HepG2 (cell line): ENCODE measurements around the gene GDE1. TPM values are rescaled to one million over a fixed set of nuclear protein-coding genes. Genes with fewer than 3 reads are reported as not detected.

Experiments used
- ATAC-seq: fragments of 200-7000 bp; cut with Tn5 transposase; 3 replicates; pipeline ENCODE4 v1.9.1; 2020; ENCODE audit warnings: mild to moderate bottlenecking, moderate library complexity
- BruUV-seq: library from RNA; stranded (reverse); fragments of 400-500 nt; replicated peaks from 2 replicates; lab custom pipeline; 2021; lab: Mats Ljungman, UMichigan
- CTCF ChIA-PET: fragments of 300-600 bp; formaldehyde crosslinking; extraction: SDS; loops from one replicate; lab custom pipeline; 2021; ENCODE audit warnings: low total read pairs, inconsistent platforms, low intra/inter-chr PET ratio; lab: Yijun Ruan, JAX
- POLR2A ChIA-PET: fragments of 350-600 bp; sonication (Branson Sonifier 250); formaldehyde crosslinking; loops from one replicate; lab custom pipeline; 2020; ENCODE audit warnings: antibody characterized with exemption, inconsistent platforms; lab: Yijun Ruan, JAX
- DNase-seq: peaks from one replicate; pipeline ENCODE4 v3.0.0-alpha.2; 2015; ENCODE audit warnings: low spot score
- FAIRE-seq: peaks from 3 replicates; lab custom pipeline; 2011; peaks lifted over from hg19 to GRCh38; lab: Jason Lieb, UNC
- H2AFZ ChIP-seq: one replicate; pipeline ENCODE4 v1.6.1; 2011; ENCODE audit warnings: low read length, inconsistent platforms
- H3K27ac ChIP-seq: fragments of 300-600 bp; 3 replicates; pipeline ENCODE4 v1.8.0; 2011; ENCODE audit warnings: mixed run types, mild to moderate bottlenecking, mixed read lengths, low read length, inconsistent platforms; ENCODE audit not compliant: insufficient read depth; ENCODE audit errors: extremely low read length
- H3K27me3 ChIP-seq, 2 experiments: fragments of 200-600 bp in 1 of 2; 2 replicates in 1 of 2; 3 replicates in 1 of 2; pipeline versions ENCODE4 v1.6.0 to v1.8.0; 2011; ENCODE audit warnings: low read length in 2 of 2, mild to moderate bottlenecking in 2 of 2, moderate library complexity in 2 of 2, inconsistent platforms in 1 of 2; ENCODE audit not compliant: insufficient read depth in 2 of 2, control insufficient read depth in 1 of 2
- H3K36me3 ChIP-seq, 2 experiments: fragments of 200-600 bp in 1 of 2; replicated peaks in 1 of 2; 2 replicates in 1 of 2; 3 replicates in 1 of 2; pipeline versions ENCODE4 v1.5.1 to v1.8.0; 2011; ENCODE audit warnings: low read length in 2 of 2, inconsistent platforms in 1 of 2; ENCODE audit not compliant: insufficient read depth in 2 of 2, control insufficient read depth in 1 of 2
- H3K4me1 ChIP-seq: 2 replicates; pipeline ENCODE4 v1.5.1; 2012; ENCODE audit warnings: low read length, inconsistent platforms; ENCODE audit not compliant: insufficient read depth
- H3K4me2 ChIP-seq: 2 replicates; pipeline ENCODE4 v1.6.0; 2011; ENCODE audit warnings: low read depth, low read length, inconsistent platforms
- H3K4me3 ChIP-seq, 3 experiments: fragments of 200-600 bp in 1 of 3; sonication (generic), shearing (Covaris generic) in 1 of 3; replicated peaks in 1 of 3; 2 replicates each; pipeline ENCODE4 v1.5.1; 2011 to 2016; ENCODE audit warnings: low read length in 3 of 3, inconsistent platforms in 2 of 3, low read depth in 2 of 3, mild to moderate bottlenecking in 2 of 3, control low read depth in 1 of 3, mixed read lengths in 1 of 3; ENCODE audit not compliant: insufficient read depth in 1 of 3
- H3K79me2 ChIP-seq: one replicate; pipeline ENCODE4 v1.6.1; 2011; ENCODE audit warnings: low read length, inconsistent platforms; ENCODE audit not compliant: insufficient read depth
- H3K9ac ChIP-seq: 2 replicates; pipeline ENCODE4 v1.6.0; 2011; ENCODE audit warnings: mild to moderate bottlenecking, low read depth, low read length, inconsistent platforms; ENCODE audit not compliant: insufficient read depth
- H3K9me3 ChIP-seq: 2 replicates; pipeline ENCODE4 v1.5.1; 2012; ENCODE audit warnings: mild to moderate bottlenecking, low read length
- H4K20me1 ChIP-seq: 2 replicates; pipeline ENCODE4 v1.6.0; 2011; ENCODE audit warnings: inconsistent platforms, mild to moderate bottlenecking, low read length, moderate library complexity; ENCODE audit not compliant: insufficient read depth
- ZNF543 ChIP-seq: sonication (generic); formaldehyde crosslinking; IDR thresholded peaks from 2 replicates; pipeline ENCODE4 v1.4.0; 2020; ENCODE audit warnings: mild to moderate bottlenecking, missing genetic modification reagents
- WGBS: methylation state at CpG from one replicate; pipeline ENCODE4 v1.1.6; 2017; ENCODE audit warnings: low lambda C conversion rate; 5-methylcytosine and 5-hydroxymethylcytosine counted together
- in situ Hi-C: cut with HindIII; loops from 2 replicates; pipeline ENCODE4 v1.10.0; 2017; ENCODE audit warnings: low pct_unique_long_range_greater_than_20kb; ENCODE audit not compliant: extremely low pct_ligation_motif_present
- intact Hi-C: fragments of 100-400 bp; cut with micrococcal nuclease; formaldehyde crosslinking; loops from one replicate; pipeline ENCODE4 v1.10.0; 2022; ENCODE audit not compliant: unreplicated experiment
- polyA plus RNA-seq, 8 experiments: library from polyadenylated mRNA; depleted of rRNA in 3 of 8; stranded (reverse) in 7 of 8; unstranded in 1 of 8; fragments of >200 nt; fragmentation: Illumina TruSeq in 4 of 8; extraction: Trizol in 4 of 8; gene quantifications; 2 replicates each; pipeline versions ENCODE4 v1.2.1 to v1.2.3, GENCODE V29; 2011 to 2016; ENCODE audit warnings: low read depth in 4 of 8, missing spikeins in 1 of 8, mixed read lengths in 1 of 8; ENCODE audit not compliant: insufficient read depth in 1 of 8
- total RNA-seq, 5 experiments: library from RNA; depleted of rRNA; stranded (reverse); fragments of >200 nt; fragmentation: Illumina TruSeq; extraction: Trizol; gene quantifications; 2 replicates each; pipeline ENCODE4 v1.2.3, GENCODE V29; 2016; ENCODE audit warnings: low read depth in 1 of 5
- TF ChIP-seq, protein P1 (sequence below): sonication (generic); formaldehyde crosslinking; conservative IDR thresholded peaks from 2 replicates; pipeline ENCODE4 v1.4.0; 2020; ENCODE audit warnings: missing genetic modification reagents
- TF ChIP-seq, protein P2 (sequence below), 2 experiments: IDR thresholded peaks; 2 replicates each; pipeline ENCODE4 v1.6.1; 2011 to 2012; ENCODE audit warnings: low read length in 2 of 2, borderline replicate concordance in 1 of 2, low read depth in 1 of 2, mild to moderate bottlenecking in 1 of 2, moderate library complexity in 1 of 2

Gene GDE1
- total and polyA plus RNA-seq, 2 of the 13 experiments (the other 11 are each of a cell fraction or from before 2014, with no cell fraction given): 35.9 to 59.0 TPM

DNA sequence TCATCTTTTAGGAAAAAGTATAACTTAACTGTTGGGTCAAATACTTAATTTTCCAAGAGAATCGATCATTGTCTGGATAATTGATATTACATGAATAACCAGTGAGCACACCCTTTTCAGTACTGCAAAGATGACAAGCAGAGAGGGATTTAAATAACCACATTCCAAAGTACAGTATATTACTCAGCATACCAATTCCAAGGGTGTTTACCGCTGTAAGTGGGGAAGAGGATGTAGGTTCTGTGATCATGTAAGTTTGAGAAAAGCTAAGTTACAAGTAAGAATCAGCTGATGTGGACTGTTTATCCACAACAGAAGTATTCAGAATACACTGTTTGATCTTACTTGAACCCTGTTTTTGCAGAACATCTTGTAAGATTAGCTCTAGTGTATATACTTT lies 6.1 kb downstream of the GDE1 start:
- ChIA-PET POLR2A (no interaction called here), CTCF (no interaction called here)
- Histone ChIP-seq H3K27ac (no peak overlapping the region), H3K27me3 (no peaks in the 10 kb centered on the region), H3K79me2 (peaks cover 9% of the 10 kb centered on the region), H3K9me3 (no peaks in the 10 kb centered on the region), H3K9ac (no peak overlapping the region), H3K4me3 (no peak overlapping the region), H3K36me3 (peaks cover 6 to 31% of the 10 kb centered on the region in 2 experiments), H2AFZ (no peak overlapping the region), H3K4me2 (no peak overlapping the region), H3K4me1 (peaks cover 47% of the 10 kb centered on the region), H4K20me1 (no peaks in the 10 kb centered on the region)
- no TSS peak for BruUV-seq
- TF ChIP-seq ZNF543 (CRISPR knock-in tag): no peak
- TF ChIP-seq, protein P1, sequence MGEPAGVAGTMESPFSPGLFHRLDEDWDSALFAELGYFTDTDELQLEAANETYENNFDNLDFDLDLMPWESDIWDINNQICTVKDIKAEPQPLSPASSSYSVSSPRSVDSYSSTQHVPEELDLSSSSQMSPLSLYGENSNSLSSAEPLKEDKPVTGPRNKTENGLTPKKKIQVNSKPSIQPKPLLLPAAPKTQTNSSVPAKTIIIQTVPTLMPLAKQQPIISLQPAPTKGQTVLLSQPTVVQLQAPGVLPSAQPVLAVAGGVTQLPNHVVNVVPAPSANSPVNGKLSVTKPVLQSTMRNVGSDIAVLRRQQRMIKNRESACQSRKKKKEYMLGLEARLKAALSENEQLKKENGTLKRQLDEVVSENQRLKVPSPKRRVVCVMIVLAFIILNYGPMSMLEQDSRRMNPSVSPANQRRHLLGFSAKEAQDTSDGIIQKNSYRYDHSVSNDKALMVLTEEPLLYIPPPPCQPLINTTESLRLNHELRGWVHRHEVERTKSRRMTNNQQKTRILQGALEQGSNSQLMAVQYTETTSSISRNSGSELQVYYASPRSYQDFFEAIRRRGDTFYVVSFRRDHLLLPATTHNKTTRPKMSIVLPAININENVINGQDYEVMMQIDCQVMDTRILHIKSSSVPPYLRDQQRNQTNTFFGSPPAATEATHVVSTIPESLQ (CRISPR knock-in tag): no peak
- TF ChIP-seq, protein P2, sequence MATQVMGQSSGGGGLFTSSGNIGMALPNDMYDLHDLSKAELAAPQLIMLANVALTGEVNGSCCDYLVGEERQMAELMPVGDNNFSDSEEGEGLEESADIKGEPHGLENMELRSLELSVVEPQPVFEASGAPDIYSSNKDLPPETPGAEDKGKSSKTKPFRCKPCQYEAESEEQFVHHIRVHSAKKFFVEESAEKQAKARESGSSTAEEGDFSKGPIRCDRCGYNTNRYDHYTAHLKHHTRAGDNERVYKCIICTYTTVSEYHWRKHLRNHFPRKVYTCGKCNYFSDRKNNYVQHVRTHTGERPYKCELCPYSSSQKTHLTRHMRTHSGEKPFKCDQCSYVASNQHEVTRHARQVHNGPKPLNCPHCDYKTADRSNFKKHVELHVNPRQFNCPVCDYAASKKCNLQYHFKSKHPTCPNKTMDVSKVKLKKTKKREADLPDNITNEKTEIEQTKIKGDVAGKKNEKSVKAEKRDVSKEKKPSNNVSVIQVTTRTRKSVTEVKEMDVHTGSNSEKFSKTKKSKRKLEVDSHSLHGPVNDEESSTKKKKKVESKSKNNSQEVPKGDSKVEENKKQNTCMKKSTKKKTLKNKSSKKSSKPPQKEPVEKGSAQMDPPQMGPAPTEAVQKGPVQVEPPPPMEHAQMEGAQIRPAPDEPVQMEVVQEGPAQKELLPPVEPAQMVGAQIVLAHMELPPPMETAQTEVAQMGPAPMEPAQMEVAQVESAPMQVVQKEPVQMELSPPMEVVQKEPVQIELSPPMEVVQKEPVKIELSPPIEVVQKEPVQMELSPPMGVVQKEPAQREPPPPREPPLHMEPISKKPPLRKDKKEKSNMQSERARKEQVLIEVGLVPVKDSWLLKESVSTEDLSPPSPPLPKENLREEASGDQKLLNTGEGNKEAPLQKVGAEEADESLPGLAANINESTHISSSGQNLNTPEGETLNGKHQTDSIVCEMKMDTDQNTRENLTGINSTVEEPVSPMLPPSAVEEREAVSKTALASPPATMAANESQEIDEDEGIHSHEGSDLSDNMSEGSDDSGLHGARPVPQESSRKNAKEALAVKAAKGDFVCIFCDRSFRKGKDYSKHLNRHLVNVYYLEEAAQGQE (IDR thresholded peaks at IDR 0.05; ENCODE audit: borderline replicate concordance in 1 of 2, low read depth in 1 of 2, low read length in 2 of 2): no peak
- intact Hi-C loops (no loop called here), in situ Hi-C loops (no loop called here)
- ATAC-seq: no peak
- DNase-seq: no peak
- FAIRE-seq: no peak
- WGBS: 90% methylated on average over 2 of the region's 2 CpGs
